ENCODE measurements around the gene CSRP3. TPM values are rescaled to one million over a fixed set of nuclear protein-coding genes. Genes with fewer than 3 reads are reported as not detected.

CSRP3 gene
- total RNA-seq, 2 experiments from 2014 or later, result not detected

DNA sequence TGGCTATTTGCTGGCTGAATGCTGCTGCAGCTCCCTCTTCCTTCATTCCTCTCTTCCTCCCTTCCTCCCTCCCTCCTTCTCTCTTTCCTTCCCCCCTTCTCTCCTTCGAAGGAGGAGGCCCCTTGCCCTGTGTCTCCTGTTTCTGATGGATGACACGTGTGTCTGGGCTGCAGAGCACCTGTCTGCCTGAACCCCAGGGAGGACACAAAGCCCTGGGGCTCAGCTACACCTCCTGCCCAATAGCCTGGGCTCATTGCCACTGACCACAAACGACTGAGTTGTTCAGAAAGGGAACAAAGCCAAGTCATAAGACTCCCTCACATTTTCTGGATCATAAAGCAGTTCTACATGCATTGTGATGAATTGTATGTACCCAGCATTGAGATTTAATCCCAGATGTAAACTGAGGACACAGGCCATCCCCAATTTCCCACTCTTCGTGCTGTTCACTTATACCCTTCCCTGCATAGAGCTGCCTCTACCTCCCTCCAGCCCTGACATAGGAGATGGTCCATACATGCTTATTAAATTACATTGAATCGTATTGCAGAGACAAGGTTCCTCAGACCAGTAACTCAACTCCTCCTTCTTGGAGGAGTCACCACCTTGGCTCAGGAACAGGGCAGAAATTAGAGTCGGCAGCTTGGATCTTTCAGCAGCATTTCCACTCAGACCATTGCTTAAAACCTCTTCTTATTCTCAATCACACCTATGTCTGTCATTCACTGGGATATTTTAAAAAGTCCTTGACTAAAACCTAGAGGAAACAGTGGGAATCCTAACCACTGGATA is 1.2 kb downstream of the CSRP3 start:
- Mint-ChIP-seq H3K27ac (no peak overlapping the region), H3K36me3 (ENCODE audit: low read depth) (no peaks in the 10 kb centered on the region), H3K9me3 (no peaks in the 10 kb centered on the region), H3K4me1 (ENCODE audit: low read depth) (no peaks in the 10 kb centered on the region), H3K27me3 (peaks cover 35% of the 10 kb centered on the region), H3K4me3 (no peak overlapping the region)
- DNase-seq, result no peak
- intact Hi-C loops (cut with DNase I, micrococcal nuclease), result no loop called here
- H3K4me3 ChIP-seq (ENCODE audit: low read length), result no peak overlapping the region
- no peak overlapping the region for H3K27ac ChIP-seq (ENCODE audit: low read depth in 1 of 2, low read length in 2 of 2)
- H3K9me3 ChIP-seq (ENCODE audit: control insufficient read depth in 1 of 2, insufficient read depth in 1 of 2, low read length in 2 of 2), result no peaks in the 10 kb centered on the region
- ChIA-PET POLR2A (no interaction called here), CTCF (no interaction called here)
- no peak for ATAC-seq (ENCODE audit: poor library complexity)
- TF ChIP-seq, protein P1, sequence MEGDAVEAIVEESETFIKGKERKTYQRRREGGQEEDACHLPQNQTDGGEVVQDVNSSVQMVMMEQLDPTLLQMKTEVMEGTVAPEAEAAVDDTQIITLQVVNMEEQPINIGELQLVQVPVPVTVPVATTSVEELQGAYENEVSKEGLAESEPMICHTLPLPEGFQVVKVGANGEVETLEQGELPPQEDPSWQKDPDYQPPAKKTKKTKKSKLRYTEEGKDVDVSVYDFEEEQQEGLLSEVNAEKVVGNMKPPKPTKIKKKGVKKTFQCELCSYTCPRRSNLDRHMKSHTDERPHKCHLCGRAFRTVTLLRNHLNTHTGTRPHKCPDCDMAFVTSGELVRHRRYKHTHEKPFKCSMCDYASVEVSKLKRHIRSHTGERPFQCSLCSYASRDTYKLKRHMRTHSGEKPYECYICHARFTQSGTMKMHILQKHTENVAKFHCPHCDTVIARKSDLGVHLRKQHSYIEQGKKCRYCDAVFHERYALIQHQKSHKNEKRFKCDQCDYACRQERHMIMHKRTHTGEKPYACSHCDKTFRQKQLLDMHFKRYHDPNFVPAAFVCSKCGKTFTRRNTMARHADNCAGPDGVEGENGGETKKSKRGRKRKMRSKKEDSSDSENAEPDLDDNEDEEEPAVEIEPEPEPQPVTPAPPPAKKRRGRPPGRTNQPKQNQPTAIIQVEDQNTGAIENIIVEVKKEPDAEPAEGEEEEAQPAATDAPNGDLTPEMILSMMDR (IDR thresholded peaks at IDR 0.05), result no peak
- H3K27me3 ChIP-seq (ENCODE audit: control insufficient read depth in 1 of 2, insufficient read depth in 2 of 2, low read length in 2 of 2), result no peaks in the 10 kb centered on the region
- no peaks in the 10 kb centered on the region for H3K36me3 ChIP-seq (ENCODE audit: insufficient read depth, low read length)
- H3K4me1 ChIP-seq (ENCODE audit: insufficient read depth, low read length), result no peaks in the 10 kb centered on the region

DNA sequence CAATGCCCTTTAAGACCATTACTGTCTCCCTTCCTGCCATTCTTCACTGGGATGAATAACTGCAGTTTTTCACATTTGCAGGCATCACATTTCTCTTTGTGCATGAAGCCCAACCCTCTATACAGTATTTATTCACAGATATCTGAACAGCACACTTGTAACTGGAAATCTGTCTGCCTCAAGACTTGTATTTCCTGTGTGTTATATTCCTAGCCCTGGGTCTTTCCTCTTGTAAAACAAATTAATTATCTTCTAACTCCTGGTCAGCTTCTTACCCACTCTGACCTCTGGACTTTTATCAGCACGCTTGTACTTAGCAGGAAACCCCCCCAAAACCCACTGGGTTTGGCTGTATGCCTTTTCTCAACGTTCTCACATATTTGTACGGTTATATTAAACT is 2.0 kb downstream of the CSRP3 start:
- CTCF ChIA-PET, result no interaction called here
- H3K36me3 Mint-ChIP-seq (ENCODE audit: low read depth), result no peaks in the 10 kb centered on the region

DNA sequence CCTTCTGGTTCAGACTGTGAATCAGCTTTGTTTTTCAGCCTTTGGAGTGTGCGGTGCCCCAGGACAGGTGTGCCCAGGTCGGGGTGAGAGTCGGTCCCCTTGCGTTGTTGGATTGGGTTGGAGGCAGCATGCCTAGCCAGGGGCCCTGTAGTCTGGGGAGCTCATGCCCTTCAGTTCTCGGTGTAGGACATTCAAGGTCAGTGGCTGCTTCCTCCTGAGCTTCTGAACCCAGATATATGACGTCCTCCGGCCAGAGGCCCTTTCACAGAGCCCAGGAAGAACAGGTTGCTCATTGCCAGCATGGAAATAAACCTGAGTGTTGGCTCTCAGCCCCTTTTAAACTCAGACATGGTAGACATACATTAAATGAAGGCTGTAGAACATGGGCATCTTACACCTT is 2.7 kb downstream of the CSRP3 start:
- ChIA-PET POLR2A (no interaction called here), CTCF (no interaction called here)
- no peak overlapping the region for H3K27ac Mint-ChIP-seq
- no peaks in the 10 kb centered on the region for H3K4me1 Mint-ChIP-seq (ENCODE audit: low read depth)
- no peak overlapping the region for H3K4me3 Mint-ChIP-seq
- Histone ChIP-seq H3K9me3 (ENCODE audit: control insufficient read depth in 1 of 2, insufficient read depth in 1 of 2, low read length in 2 of 2) (no peaks in the 10 kb centered on the region), H3K4me1 (ENCODE audit: insufficient read depth, low read length) (no peaks in the 10 kb centered on the region), H3K4me3 (ENCODE audit: low read length) (no peak overlapping the region), H3K36me3 (ENCODE audit: insufficient read depth, low read length) (no peaks in the 10 kb centered on the region), H3K27me3 (ENCODE audit: control insufficient read depth in 1 of 2, insufficient read depth in 2 of 2, low read length in 2 of 2) (no peaks in the 10 kb centered on the region), H3K27ac (ENCODE audit: low read depth in 1 of 2, low read length in 2 of 2) (no peak overlapping the region)
- intact Hi-C loops (cut with DNase I, micrococcal nuclease), result no loop called here
- no peaks in the 10 kb centered on the region for H3K36me3 Mint-ChIP-seq (ENCODE audit: low read depth)
- TF ChIP-seq, protein P1 (IDR thresholded peaks at IDR 0.05), result no peak
- ATAC-seq (ENCODE audit: poor library complexity) (no peak), DNase-seq (no peak)
- H3K27me3 Mint-ChIP-seq, result peaks cover 35% of the 10 kb centered on the region
- H3K9me3 Mint-ChIP-seq, result no peaks in the 10 kb centered on the region

More for the DNA sequence above, 2.0 kb downstream of the CSRP3 start:
- no peak for DNase-seq
- Histone ChIP-seq H3K4me1 (ENCODE audit: insufficient read depth, low read length) (no peaks in the 10 kb centered on the region), H3K27ac (ENCODE audit: low read depth in 1 of 2, low read length in 2 of 2) (no peak overlapping the region), H3K36me3 (ENCODE audit: insufficient read depth, low read length) (no peaks in the 10 kb centered on the region), H3K27me3 (ENCODE audit: control insufficient read depth in 1 of 2, insufficient read depth in 2 of 2, low read length in 2 of 2) (no peaks in the 10 kb centered on the region), H3K9me3 (ENCODE audit: control insufficient read depth in 1 of 2, insufficient read depth in 1 of 2, low read length in 2 of 2) (no peaks in the 10 kb centered on the region), H3K4me3 (ENCODE audit: low read length) (no peak overlapping the region)
- TF ChIP-seq, protein P1 (IDR thresholded peaks at IDR 0.05), result no peak
- Mint-ChIP-seq H3K4me1 (ENCODE audit: low read depth) (no peaks in the 10 kb centered on the region), H3K9me3 (no peaks in the 10 kb centered on the region), H3K27me3 (peaks cover 35% of the 10 kb centered on the region), H3K4me3 (no peak overlapping the region), H3K27ac (no peak overlapping the region)
- no peak for ATAC-seq (ENCODE audit: poor library complexity)
- POLR2A ChIA-PET, result no interaction called here
- intact Hi-C loops (cut with DNase I, micrococcal nuclease), result no loop called here
